ENCODE data around the gene SENP3. TPM values are rescaled to one million over a fixed set of nuclear protein-coding genes. Genes with fewer than 3 reads are reported as not detected.

The SENP3 gene
- total RNA-seq, 4 donors from 2014 or later = 31.4 to 47.7 (median 43.7) TPM

DNA sequence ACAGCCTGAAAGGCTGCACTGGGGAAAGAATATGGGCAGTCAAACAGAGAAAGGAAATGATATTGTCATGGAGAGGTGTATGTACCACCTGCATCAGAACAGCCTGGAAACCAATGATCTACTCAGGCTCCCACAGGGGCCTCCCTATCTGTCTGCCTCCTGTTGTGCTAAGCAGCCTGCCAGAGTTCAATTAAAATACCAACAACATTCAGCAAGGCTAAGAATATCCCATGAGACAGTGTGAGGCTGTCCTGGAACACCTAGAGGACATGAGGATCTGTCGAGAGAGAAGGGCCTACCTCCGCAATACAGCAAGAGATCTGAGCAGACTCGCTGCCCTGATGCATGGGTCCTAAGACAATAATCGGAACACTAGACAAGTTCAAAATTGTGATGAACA lies 44.6 kb downstream of the SENP3 start:
- no peak overlapping the region for H3K4me3 ChIP-seq
- no peak for DNase-seq
- no peaks in the 10 kb centered on the region for H3K27me3 ChIP-seq
- H3K36me3 ChIP-seq = peaks cover 0 to 53% (median 0%) of the 10 kb centered on the region in 3 donors
- H3K27ac ChIP-seq = no peak overlapping the region
- H3K9me3 ChIP-seq = no peaks in the 10 kb centered on the region
- no peak for TF ChIP-seq POLR2A (IDR thresholded peaks at IDR 0.05)
- TF ChIP-seq, protein P1, sequence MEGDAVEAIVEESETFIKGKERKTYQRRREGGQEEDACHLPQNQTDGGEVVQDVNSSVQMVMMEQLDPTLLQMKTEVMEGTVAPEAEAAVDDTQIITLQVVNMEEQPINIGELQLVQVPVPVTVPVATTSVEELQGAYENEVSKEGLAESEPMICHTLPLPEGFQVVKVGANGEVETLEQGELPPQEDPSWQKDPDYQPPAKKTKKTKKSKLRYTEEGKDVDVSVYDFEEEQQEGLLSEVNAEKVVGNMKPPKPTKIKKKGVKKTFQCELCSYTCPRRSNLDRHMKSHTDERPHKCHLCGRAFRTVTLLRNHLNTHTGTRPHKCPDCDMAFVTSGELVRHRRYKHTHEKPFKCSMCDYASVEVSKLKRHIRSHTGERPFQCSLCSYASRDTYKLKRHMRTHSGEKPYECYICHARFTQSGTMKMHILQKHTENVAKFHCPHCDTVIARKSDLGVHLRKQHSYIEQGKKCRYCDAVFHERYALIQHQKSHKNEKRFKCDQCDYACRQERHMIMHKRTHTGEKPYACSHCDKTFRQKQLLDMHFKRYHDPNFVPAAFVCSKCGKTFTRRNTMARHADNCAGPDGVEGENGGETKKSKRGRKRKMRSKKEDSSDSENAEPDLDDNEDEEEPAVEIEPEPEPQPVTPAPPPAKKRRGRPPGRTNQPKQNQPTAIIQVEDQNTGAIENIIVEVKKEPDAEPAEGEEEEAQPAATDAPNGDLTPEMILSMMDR (IDR thresholded peaks at IDR 0.05) = no peak
- H3K4me1 ChIP-seq = peaks cover 0 to 6% (median 0%) of the 10 kb centered on the region in 4 donors

DNA sequence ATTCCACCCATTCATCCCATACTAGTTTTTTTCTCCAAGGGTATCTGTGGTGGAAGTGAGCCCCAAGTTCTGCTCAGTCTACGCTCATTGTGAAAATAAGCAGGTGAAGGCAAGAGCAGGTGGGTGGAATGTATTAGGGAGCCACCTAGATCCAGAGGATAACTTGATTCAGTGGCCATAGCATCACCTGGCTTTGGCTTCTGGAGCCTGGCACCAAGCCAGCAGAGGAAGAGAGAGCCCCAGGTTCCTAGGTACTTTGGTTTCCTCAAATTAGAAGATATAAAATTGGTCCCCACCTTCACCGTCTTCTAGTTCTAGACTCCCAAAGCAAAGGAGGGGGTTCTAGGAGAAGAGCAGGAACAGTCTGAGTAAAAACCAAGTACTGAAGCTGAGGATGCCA lies 48.9 kb downstream of the SENP3 start:
- DNase-seq = no peak
- TF ChIP-seq, protein P1 (IDR thresholded peaks at IDR 0.05) = no peak
- no peak for TF ChIP-seq POLR2A (IDR thresholded peaks at IDR 0.05)
- Histone ChIP-seq H3K36me3 (peaks cover 0 to 15% (median 0%) of the 10 kb centered on the region in 3 donors), H3K27me3 (no peaks in the 10 kb centered on the region), H3K4me3 (no peak overlapping the region), H3K27ac (no peak overlapping the region), H3K9me3 (no peaks in the 10 kb centered on the region), H3K4me1 (peaks cover 0 to 31% (median 10%) of the 10 kb centered on the region in 4 donors)

DNA sequence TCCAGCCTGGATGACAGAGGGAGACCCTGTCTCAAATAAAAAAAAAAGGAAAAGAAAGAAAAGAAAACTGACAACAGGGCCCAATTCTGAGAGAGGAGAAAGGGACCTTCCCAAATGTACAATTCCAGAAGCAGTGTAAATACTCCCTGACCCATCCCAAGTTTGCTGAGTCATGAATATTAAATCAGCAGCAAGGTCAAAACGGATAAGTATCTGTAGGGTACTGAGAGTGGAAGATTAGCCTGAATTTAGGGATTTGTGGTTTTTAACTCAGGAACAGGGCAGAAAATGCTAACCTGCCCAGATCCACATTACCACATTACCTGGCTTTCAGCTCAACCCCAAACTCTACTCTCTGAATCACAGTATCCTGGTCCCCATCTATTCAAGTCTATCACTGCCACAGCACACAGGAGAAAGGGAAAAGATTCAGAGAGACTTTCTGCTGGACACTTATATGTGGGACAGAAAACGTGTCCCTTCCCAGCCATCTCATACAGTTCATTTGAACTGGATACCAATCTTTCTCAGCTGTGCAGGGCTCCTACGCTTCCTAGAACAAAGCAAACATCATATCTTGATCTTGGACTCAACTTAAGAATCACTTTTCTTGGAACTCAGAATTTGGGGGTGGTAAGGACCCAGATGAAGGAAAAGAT lies 50.0 kb downstream of the SENP3 start:
- H3K4me1 ChIP-seq = peaks cover 0 to 31% (median 10%) of the 10 kb centered on the region in 4 donors
- H3K27me3 ChIP-seq = no peaks in the 10 kb centered on the region
- H3K27ac ChIP-seq = no peak overlapping the region
- H3K9me3 ChIP-seq = no peaks in the 10 kb centered on the region
- TF ChIP-seq POLR2A (IDR thresholded peaks at IDR 0.05) = no peak
- TF ChIP-seq, protein P1 (IDR thresholded peaks at IDR 0.05) = no peak
- peaks cover 0 to 12% (median 0%) of the 10 kb centered on the region in 3 donors for H3K36me3 ChIP-seq
- H3K4me3 ChIP-seq = no peak overlapping the region
- no peak for DNase-seq

DNA sequence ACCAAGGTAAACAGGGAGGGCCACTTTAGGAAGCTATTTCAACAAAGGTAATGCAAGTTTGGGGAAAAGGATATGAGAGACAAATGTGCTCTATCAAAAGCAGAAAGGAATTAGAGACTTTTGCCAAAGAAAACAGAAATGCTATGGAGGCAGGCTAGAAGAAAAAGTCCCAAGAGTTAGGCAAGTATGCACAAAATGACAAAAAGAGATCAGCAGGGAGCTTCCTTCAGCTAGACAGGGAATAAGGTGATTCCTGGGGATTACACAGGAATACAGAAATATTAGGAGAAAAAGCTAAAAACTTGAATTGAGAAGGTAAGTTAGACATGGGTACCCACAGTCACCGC lies 50.5 kb downstream of the SENP3 start:
- DNase-seq = no peak
- TF ChIP-seq POLR2A (IDR thresholded peaks at IDR 0.05) = no peak
- TF ChIP-seq, protein P1 (IDR thresholded peaks at IDR 0.05) = no peak
- peaks cover 0 to 12% (median 0%) of the 10 kb centered on the region in 3 donors for H3K36me3 ChIP-seq
- H3K4me1 ChIP-seq = peaks cover 0 to 31% (median 10%) of the 10 kb centered on the region in 4 donors
- H3K27me3 ChIP-seq = no peaks in the 10 kb centered on the region
- no peaks in the 10 kb centered on the region for H3K9me3 ChIP-seq
- H3K27ac ChIP-seq = no peak overlapping the region
- no peak overlapping the region for H3K4me3 ChIP-seq

DNA sequence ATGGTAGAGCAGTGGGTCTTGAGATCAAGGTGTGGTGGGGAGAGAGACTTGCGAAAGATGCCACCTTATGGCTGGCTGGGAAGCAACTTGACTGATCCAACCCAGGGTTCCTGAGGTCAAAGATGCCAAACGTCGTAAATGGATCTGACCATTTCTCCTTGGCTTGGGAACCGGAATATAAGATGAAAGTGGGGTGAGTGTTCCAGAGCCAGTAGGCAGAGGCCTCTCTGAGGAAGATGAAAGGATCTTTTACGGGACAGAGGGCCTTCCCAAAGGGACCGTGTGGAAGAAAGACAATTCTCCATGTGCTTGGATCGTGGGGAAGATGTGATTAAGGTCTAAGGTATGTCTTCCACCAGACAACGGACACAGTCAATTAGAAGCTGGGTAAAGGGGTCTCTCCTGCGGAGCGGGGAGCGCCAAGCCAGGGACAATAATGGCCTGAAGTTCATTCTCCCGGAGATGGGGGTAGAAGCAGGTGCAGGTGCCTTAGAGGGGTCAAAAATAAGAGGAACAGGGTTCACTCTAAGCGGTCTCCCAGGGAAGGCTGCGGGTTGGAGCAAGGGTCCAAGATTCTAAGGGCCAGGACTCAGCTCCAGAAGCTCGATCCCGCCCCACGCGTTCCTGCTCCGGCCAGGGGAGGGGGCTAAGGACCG lies 52.2 kb downstream of the SENP3 start:
- peak overlapping the region; percentile 90 to 100 (median 96) for H3K27ac ChIP-seq
- peak in 1 of 2 donors; percentile 11 for TF ChIP-seq POLR2A (IDR thresholded peaks at IDR 0.05)
- TF ChIP-seq, protein P1 (IDR thresholded peaks at IDR 0.05) = no peak
- no peaks in the 10 kb centered on the region for H3K27me3 ChIP-seq
- peaks cover 0 to 31% (median 10%) of the 10 kb centered on the region in 4 donors for H3K4me1 ChIP-seq
- DNase-seq = peak in 1 of 3 donors; percentile 55
- H3K36me3 ChIP-seq = peaks cover 0 to 12% (median 0%) of the 10 kb centered on the region in 3 donors
- peak overlapping the region; percentile 77 to 98 (median 95) for H3K4me3 ChIP-seq
- no peaks in the 10 kb centered on the region for H3K9me3 ChIP-seq

All from Peyer's patch (tissue), 4 donors.